Kidney epithelial cell (primary cell): ENCODE data around the gene FNDC1. TPM values are rescaled to one million over a fixed set of nuclear protein-coding genes. Genes with fewer than 3 reads are reported as not detected.
"Not testable (repeated sequence)": the region's sequence is repeated elsewhere in the genome, so short reads cannot be mapped to it uniquely, and the experiment has no call there.

Experiments used
- DNase-seq: peaks from one replicate; pipeline ENCODE4 v3.0.0-alpha.2; 2010; ENCODE audit warnings: low read depth
- H3K27me3 ChIP-seq: 2 replicates; pipeline ENCODE4 v1.6.0; 2011; ENCODE audit warnings: low read length; ENCODE audit not compliant: control insufficient read depth, insufficient read depth
- H3K36me3 ChIP-seq: 2 replicates; pipeline ENCODE4 v1.5.1; 2011; ENCODE audit warnings: low read length; ENCODE audit not compliant: control insufficient read depth, insufficient read depth
- H3K4me3 ChIP-seq: 2 replicates; pipeline ENCODE4 v1.5.1; 2011; ENCODE audit warnings: low read depth, mild to moderate bottlenecking, control low read depth, low read length
- total RNA-seq: library from RNA; depleted of rRNA; stranded (reverse); fragments of >200 nt; gene quantifications from 2 replicates; pipeline ENCODE4 v1.2.3, GENCODE V29; 2015
- TF ChIP-seq, protein P1 (sequence below): IDR thresholded peaks from 2 replicates; pipeline ENCODE4 v1.5.1; 2011; ENCODE audit warnings: mild to moderate bottlenecking, moderate library complexity, low read length, control low read depth, inconsistent platforms; ENCODE audit not compliant: insufficient read depth, poor library complexity, severe bottlenecking

Gene FNDC1
- 1.0 and 1.3 TPM in 2 replicates for total RNA-seq

DNA sequence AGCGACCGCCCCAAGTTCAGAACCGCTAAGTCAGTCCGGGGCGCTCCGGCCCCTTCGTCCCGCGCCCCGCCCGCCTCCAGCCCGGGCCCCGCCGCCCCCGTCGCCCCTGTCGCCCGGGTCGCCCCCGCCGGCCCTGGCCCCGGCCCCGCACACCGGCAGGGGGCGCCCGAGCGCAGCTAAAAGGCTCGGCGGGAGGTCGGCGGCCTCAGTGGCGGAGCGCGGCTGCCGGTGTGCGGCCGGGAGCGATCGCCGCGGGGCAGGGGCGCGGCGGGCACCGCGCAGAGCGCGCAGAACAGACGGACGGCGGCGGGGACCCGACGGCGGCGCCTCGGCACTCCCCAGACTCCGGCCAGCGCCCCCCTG lies at the start of gene FNDC1:
Gene FNDC1 (plus strand): TSS at position 208 of the 363 bp plus-strand sequence. CDS start 197 bp downstream, outside the sequence.
- DNase-seq = no peak
- H3K27me3 ChIP-seq = peaks cover 48% of the 10 kb centered on the region
- peak within 1 kb of the TSS; percentile 35 for H3K4me3 ChIP-seq
- no peaks in the 10 kb centered on the region for H3K36me3 ChIP-seq
- TF ChIP-seq, protein P1, sequence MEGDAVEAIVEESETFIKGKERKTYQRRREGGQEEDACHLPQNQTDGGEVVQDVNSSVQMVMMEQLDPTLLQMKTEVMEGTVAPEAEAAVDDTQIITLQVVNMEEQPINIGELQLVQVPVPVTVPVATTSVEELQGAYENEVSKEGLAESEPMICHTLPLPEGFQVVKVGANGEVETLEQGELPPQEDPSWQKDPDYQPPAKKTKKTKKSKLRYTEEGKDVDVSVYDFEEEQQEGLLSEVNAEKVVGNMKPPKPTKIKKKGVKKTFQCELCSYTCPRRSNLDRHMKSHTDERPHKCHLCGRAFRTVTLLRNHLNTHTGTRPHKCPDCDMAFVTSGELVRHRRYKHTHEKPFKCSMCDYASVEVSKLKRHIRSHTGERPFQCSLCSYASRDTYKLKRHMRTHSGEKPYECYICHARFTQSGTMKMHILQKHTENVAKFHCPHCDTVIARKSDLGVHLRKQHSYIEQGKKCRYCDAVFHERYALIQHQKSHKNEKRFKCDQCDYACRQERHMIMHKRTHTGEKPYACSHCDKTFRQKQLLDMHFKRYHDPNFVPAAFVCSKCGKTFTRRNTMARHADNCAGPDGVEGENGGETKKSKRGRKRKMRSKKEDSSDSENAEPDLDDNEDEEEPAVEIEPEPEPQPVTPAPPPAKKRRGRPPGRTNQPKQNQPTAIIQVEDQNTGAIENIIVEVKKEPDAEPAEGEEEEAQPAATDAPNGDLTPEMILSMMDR = no peak

DNA sequence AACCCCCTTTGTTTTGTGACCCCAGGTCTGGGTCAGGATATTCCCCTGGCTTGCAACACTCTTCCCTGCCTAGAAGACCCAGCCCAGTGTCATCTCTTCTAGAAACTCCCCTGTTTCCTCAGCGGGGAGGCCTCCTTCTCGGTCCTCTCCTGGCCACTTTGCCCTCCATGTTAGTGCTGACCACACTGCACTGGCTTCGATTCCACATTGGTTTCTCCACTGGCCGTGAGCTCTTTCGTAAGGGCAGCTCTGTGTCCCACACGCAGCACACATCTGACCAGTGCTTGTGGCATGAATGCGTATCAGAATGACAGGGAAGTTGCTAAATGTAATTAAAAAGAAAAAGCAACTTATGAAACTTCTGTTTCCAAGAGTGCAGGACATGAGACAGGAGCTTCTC lies 49.4 kb upstream of the FNDC1 start:
- TF ChIP-seq, protein P1 = no peak
- Histone ChIP-seq H3K4me3 (no peak overlapping the region), H3K36me3 (no peaks in the 10 kb centered on the region), H3K27me3 (no peaks in the 10 kb centered on the region)
- no peak for DNase-seq

DNA sequence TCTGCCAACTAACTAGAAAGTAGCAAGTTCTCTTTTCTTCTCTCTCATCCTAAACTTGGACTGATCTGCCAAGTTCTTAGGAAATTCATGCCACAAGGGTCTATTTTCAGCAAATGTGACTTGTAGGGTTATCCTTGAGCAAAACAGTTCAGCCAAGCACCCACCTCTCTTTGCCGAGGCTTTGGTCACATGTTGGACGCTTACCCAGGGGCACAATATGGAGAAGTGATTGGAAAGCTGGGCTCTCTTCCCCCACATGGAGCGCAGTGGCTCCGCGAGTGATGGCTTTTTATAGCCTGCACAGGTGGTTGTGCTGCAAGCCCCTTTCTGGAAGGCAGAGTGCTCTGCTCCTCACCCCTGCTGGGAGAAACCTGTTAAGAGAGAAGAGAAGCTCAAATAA lies 47.7 kb upstream of the FNDC1 start:
- no peak for DNase-seq
- Histone ChIP-seq H3K4me3 (no peak overlapping the region), H3K27me3 (no peaks in the 10 kb centered on the region), H3K36me3 (no peaks in the 10 kb centered on the region)
- TF ChIP-seq, protein P1 = no peak

DNA sequence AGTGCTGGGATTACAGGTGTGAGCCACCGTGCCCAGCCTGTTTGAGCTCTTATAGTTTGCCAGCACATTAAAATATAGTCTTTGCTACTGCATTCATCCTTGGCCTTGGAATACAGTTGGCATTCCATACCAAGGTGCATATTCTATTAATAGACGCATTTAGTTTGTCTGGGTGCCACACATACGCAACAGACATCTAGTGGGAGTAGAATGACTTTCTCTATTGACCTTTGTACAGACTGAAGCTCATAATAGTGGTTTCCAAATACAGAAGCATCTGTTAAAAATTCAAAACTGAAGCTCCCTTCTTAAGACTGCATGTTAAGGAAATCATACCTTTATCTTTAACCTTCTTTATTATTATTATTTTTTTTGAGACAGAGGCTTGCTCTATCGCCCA lies 46.7 kb upstream of the FNDC1 start:
- no peaks in the 10 kb centered on the region for H3K27me3 ChIP-seq
- H3K4me3 ChIP-seq = no peak overlapping the region
- TF ChIP-seq, protein P1 = no peak
- no peaks in the 10 kb centered on the region for H3K36me3 ChIP-seq
- no peak for DNase-seq

DNA sequence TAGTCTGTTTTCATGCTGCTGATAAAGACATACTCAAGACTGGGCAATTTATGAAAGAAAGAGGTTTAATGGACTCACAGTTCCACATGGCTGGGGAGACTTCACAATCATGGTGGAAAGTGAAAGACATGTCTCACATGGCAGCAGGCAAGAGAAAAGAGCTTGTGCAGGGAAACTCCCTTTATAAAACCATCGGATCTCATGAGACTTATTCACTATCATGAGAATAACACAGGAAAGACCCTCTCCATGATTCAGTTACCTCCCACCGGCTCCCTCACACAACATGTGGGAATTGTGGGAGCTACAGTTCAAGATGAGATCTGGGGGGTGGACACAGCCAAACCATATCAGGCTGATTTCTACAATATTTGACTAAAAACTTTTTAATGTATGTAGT lies 45.4 kb upstream of the FNDC1 start:
- not testable (repeated sequence) for H3K36me3 ChIP-seq, H3K4me3 ChIP-seq, H3K27me3 ChIP-seq, DNase-seq

DNA sequence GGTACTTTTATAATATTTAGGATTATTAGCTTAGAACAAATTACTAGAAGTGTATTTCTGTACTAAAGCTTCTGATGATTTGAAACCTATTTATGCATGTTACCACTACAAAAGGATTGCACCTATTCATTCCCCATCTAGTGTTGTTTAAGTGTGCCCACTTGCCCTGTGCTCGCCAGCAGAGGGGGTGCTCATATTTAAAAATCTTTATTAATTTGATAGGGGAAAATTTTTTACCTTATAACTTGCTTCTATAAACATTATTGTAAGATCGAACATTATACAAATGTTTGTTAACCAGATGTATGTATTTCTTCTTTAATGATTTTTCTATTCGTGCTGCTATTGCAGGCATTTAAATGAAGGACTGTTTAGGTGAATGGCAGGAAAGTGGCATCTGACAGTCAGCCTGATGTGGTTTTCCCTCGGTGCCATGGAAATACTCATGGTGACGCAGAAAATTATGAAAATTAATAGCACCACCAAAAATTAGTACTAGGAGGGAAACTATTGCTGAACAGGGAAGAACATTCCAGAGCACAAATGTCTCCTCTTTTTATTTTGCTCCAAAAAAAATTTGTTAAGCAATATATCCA lies 44.1 kb upstream of the FNDC1 start:
- TF ChIP-seq, protein P1 = peak; percentile 24
- H3K4me3 ChIP-seq = no peak overlapping the region
- no peak for DNase-seq
- no peaks in the 10 kb centered on the region for H3K27me3 ChIP-seq
- no peaks in the 10 kb centered on the region for H3K36me3 ChIP-seq
